SK-N-SH (cell line): ENCODE measurements around the gene TPST2. TPM values are rescaled to one million over a fixed set of nuclear protein-coding genes. Genes with fewer than 3 reads are reported as not detected.

Source experiments
- CTCF ChIA-PET: fragments of 300-600, 350-600 bp; formaldehyde crosslinking; extraction: SDS; loops from one replicate; lab custom pipeline; 2021; lab: Yijun Ruan, JAX
- POLR2A ChIA-PET: fragments of 350-600 bp; sonication (Branson Sonifier 250); formaldehyde crosslinking; extraction: SDS; loops from one replicate; lab custom pipeline; 2020; ENCODE audit warnings: antibody characterized with exemption, inconsistent platforms; lab: Yijun Ruan, JAX
- DNase-seq: peaks from one replicate; pipeline ENCODE4 v3.0.0; 2012
- H2AFZ ChIP-seq: fragments of 200-600 bp; sonication (generic); 2 replicates; pipeline ENCODE4 v1.8.1; 2016; ENCODE audit warnings: antibody characterized with exemption, mild to moderate bottlenecking, low read depth
- H3F3A ChIP-seq: fragments of 200-600 bp; sonication (generic); replicated peaks from 2 replicates; pipeline ENCODE3; 2016; ENCODE audit warnings: antibody characterized with exemption, mild to moderate bottlenecking; ENCODE audit not compliant: insufficient read depth
- H3K27ac ChIP-seq, 2 experiments: fragments of 200-500 bp in 1 of 2; fragments of 200-600 bp in 1 of 2; sonication (Bioruptor generic) in 1 of 2; sonication (generic), shearing (Covaris generic) in 1 of 2; 2 replicates each; pipeline versions ENCODE4 v1.5.1 to v1.6.1; 2014 to 2016; ENCODE audit warnings: low read depth in 2 of 2, inconsistent platforms in 1 of 2, low read length in 1 of 2, mild to moderate bottlenecking in 1 of 2, mixed read lengths in 1 of 2
- H3K27me3 ChIP-seq: fragments of 200-600 bp; sonication (generic), shearing (Covaris generic); 2 replicates; pipeline ENCODE4 v1.6.1; 2016; ENCODE audit warnings: mixed run types; ENCODE audit not compliant: insufficient read depth
- H3K36me3 ChIP-seq, 2 experiments: fragments of 200-500 bp in 1 of 2; fragments of 200-600 bp in 1 of 2; sonication (Bioruptor generic) in 1 of 2; sonication (generic) in 1 of 2; replicated peaks in 1 of 2; 2 replicates each; pipeline versions ENCODE3 to v1.5.1; 2014 to 2016; ENCODE audit warnings: low read length in 1 of 2, mild to moderate bottlenecking in 1 of 2; ENCODE audit not compliant: insufficient read depth in 2 of 2, control insufficient read depth in 1 of 2
- H3K4me1 ChIP-seq, 2 experiments: fragments of 200-500 bp in 1 of 2; fragments of 200-600 bp in 1 of 2; sonication (Bioruptor generic) in 1 of 2; sonication (generic), shearing (Covaris generic) in 1 of 2; 2 replicates each; pipeline versions ENCODE4 v1.5.1 to v1.6.1; 2014 to 2016; ENCODE audit warnings: low read depth in 1 of 2, low read length in 1 of 2, mixed run types in 1 of 2; ENCODE audit not compliant: insufficient read depth in 2 of 2, control insufficient read depth in 1 of 2
- H3K4me2 ChIP-seq: fragments of 200-600 bp; sonication (generic), shearing (Covaris generic); 2 replicates; pipeline ENCODE4 v1.6.1; 2017; ENCODE audit warnings: mixed run types
- H3K4me3 ChIP-seq, 2 experiments: fragments of 200-500 bp in 1 of 2; fragments of 200-600 bp in 1 of 2; sonication (Bioruptor generic) in 1 of 2; sonication (generic), shearing (Covaris generic) in 1 of 2; 2 replicates each; pipeline versions ENCODE4 v1.5.1 to v1.8.1; 2014 to 2016; ENCODE audit warnings: low read depth in 2 of 2, inconsistent platforms in 1 of 2, low read length in 1 of 2, mild to moderate bottlenecking in 1 of 2, mixed read lengths in 1 of 2, moderate library complexity in 1 of 2
- H3K79me2 ChIP-seq: fragments of 200-600 bp; sonication (generic); 2 replicates; pipeline ENCODE4 v1.8.1; 2017; ENCODE audit warnings: mild to moderate bottlenecking; ENCODE audit not compliant: insufficient read depth
- H3K9ac ChIP-seq: fragments of 200-600 bp; sonication (generic); 2 replicates; pipeline ENCODE4 v1.6.1; 2017; ENCODE audit warnings: mixed run types
- H3K9me2 ChIP-seq: fragments of 200-600 bp; sonication (generic); 2 replicates; pipeline ENCODE4 v1.6.1; 2017; ENCODE audit warnings: mixed run types
- H3K9me3 ChIP-seq: fragments of 200-600 bp; sonication (generic); 2 replicates; pipeline ENCODE4 v1.6.1; 2017; ENCODE audit warnings: mixed run types, mild to moderate bottlenecking, moderate library complexity
- H4K20me1 ChIP-seq: fragments of 200-600 bp; sonication (generic); 2 replicates; pipeline ENCODE4 v1.6.1; 2017; ENCODE audit warnings: mild to moderate bottlenecking, mixed run types; ENCODE audit not compliant: insufficient read depth
- CTCF ChIP-seq: fragments of 200-600 bp; sonication (generic); IDR thresholded peaks from 2 replicates; pipeline ENCODE4 v1.6.1; 2017; ENCODE audit warnings: antibody characterized with exemption, mild to moderate bottlenecking, moderate library complexity
- EZH2phosphoT487 ChIP-seq: fragments of 200-600 bp; sonication (generic); IDR thresholded peaks from 2 replicates; pipeline ENCODE4 v1.6.1; 2017; ENCODE audit warnings: low read depth, mixed run types, mild to moderate bottlenecking, antibody characterized with exemption, moderate library complexity, borderline replicate concordance
- MEF2A ChIP-seq: IDR thresholded peaks from 2 replicates; pipeline ENCODE4 v1.4.0; 2012; ENCODE audit warnings: low read depth, borderline replicate concordance
- MXI1 ChIP-seq: IDR thresholded peaks from 2 replicates; pipeline ENCODE4 v1.6.1; 2012; ENCODE audit warnings: mild to moderate bottlenecking, low read depth, low read length, improper control_type of control experiment
- NFIC ChIP-seq: IDR thresholded peaks from 2 replicates; pipeline ENCODE4 v1.4.0; 2012; ENCODE audit warnings: borderline replicate concordance
- POLR2AphosphoS5 ChIP-seq: IDR thresholded peaks from 2 replicates; pipeline ENCODE4 v1.6.1; 2012; ENCODE audit warnings: low read depth, low read length
- RAD21 ChIP-seq: IDR thresholded peaks from 2 replicates; pipeline ENCODE4 v1.6.1; 2012; ENCODE audit warnings: mild to moderate bottlenecking, low read length
- RCOR1 ChIP-seq: fragments of 150-350 bp; IDR thresholded peaks from 2 replicates; pipeline ENCODE4 v1.6.1; 2017; ENCODE audit warnings: antibody characterized with exemption, low read length
- REST ChIP-seq: IDR thresholded peaks from 2 replicates; pipeline ENCODE4 v1.6.1; 2012; ENCODE audit warnings: mild to moderate bottlenecking, low read depth, low read length, moderate library complexity
- SMC3 ChIP-seq: IDR thresholded peaks from 2 replicates; pipeline ENCODE4 v1.6.1; 2012; ENCODE audit warnings: low read depth, low read length, improper control_type of control experiment
- TCF12 ChIP-seq: IDR thresholded peaks from 2 replicates; pipeline ENCODE4 v1.4.0; 2012
- USF1 ChIP-seq: IDR thresholded peaks from 2 replicates; pipeline ENCODE4 v1.4.0; 2012; ENCODE audit warnings: low read depth, borderline replicate concordance
- WGBS: methylation state at CpG from one replicate; pipeline ENCODE4 v1.1.6; 2017; ENCODE audit warnings: low lambda C conversion rate; 5-methylcytosine and 5-hydroxymethylcytosine counted together
- polyA plus RNA-seq, 3 experiments: library from polyadenylated mRNA; depleted of rRNA; stranded (reverse); fragments of >200 nt; gene quantifications; 2 replicates each; pipeline ENCODE4 v1.2.3, GENCODE V29; 2012

Gene TPST2
- polyA plus RNA-seq, 1 of the 3 experiments (the other 2 are of a cell fraction): 58.4 TPM

- POLR2A ChIA-PET: no interaction called here
- H2AFZ ChIP-seq: no peak overlapping the region
Measured at GRCh38 chr22:26619510-26619909, 29.6 kb upstream of the TPST2 start.

More at GRCh38 chr22:26619510-26619909, 29.6 kb upstream of the TPST2 start:
- 63% methylated on average over 5 of the region's 6 CpGs for WGBS
- no peaks in the 10 kb centered on the region for H3K9me3 ChIP-seq
- H4K20me1 ChIP-seq: no peaks in the 10 kb centered on the region
- no peaks in the 10 kb centered on the region for H3K36me3 ChIP-seq
- no peaks in the 10 kb centered on the region for H3K9me2 ChIP-seq
- peaks cover 0 to 23% of the 10 kb centered on the region in 2 experiments; a peak in 3 of 4 replicates for H3K4me1 ChIP-seq
- H3K9ac ChIP-seq: no peak overlapping the region
- no peaks in the 10 kb centered on the region for H3F3A ChIP-seq
- no peaks in the 10 kb centered on the region; the same call in 1 of the 2 replicates for H3K27me3 ChIP-seq
- no peak for TF ChIP-seq RCOR1
- TF ChIP-seq CTCF: no peak
- no peak for TF ChIP-seq NFIC
- TF ChIP-seq MEF2A: no peak
- no peak for TF ChIP-seq SMC3
- no peak for TF ChIP-seq RAD21
- TF ChIP-seq POLR2AphosphoS5: no peak
- no peak for TF ChIP-seq TCF12
- no peak for TF ChIP-seq REST
- TF ChIP-seq MXI1: no peak
- no peak for TF ChIP-seq EZH2phosphoT487
- TF ChIP-seq USF1: no peak
- no peak for DNase-seq
- no peaks in the 10 kb centered on the region for H3K79me2 ChIP-seq
- CTCF ChIA-PET: no interaction called here
- no peak overlapping the region for H3K4me2 ChIP-seq
- H3K27ac ChIP-seq: no peak overlapping the region
- no peak overlapping the region for H3K4me3 ChIP-seq
